ENCODE results near the gene UBAC1.

The UBAC1 gene

GRCh38 chr9:135939351-135940265 lies 21.6 kb downstream of the UBAC1 start:
- no peak for DNase-seq (ENCODE audit: low read depth)

GRCh38 chr9:135937521-135938489 lies 23.4 kb downstream of the UBAC1 start:
- DNase-seq (ENCODE audit: low read depth) = no peak

- no peak for DNase-seq (ENCODE audit: low read depth)
Observed at GRCh38 chr9:135933114-135933513, 28.1 kb downstream of the UBAC1 start.

GRCh38 chr9:135932656-135933055 lies 28.5 kb downstream of the UBAC1 start:
- DNase-seq (ENCODE audit: low read depth) = no peak

- DNase-seq (ENCODE audit: low read depth) = no peak
Observed at GRCh38 chr9:135931349-135931820, 29.8 kb downstream of the UBAC1 start.

GRCh38 chr9:135930446-135931345 lies 30.5 kb downstream of the UBAC1 start:
- DNase-seq (ENCODE audit: low read depth) = no peak

GRCh38 chr9:135929656-135930445 lies 31.3 kb downstream of the UBAC1 start:
- DNase-seq (ENCODE audit: low read depth) = no peak

- no peak for DNase-seq (ENCODE audit: low read depth)
Observed at GRCh38 chr9:135928731-135929655, 32.2 kb downstream of the UBAC1 start.

- DNase-seq (ENCODE audit: low read depth) = no peak
Observed at GRCh38 chr9:135928074-135928730, 33.0 kb downstream of the UBAC1 start.

GRCh38 chr9:135927195-135928013 lies 33.8 kb downstream of the UBAC1 start:
- DNase-seq (ENCODE audit: low read depth) = no peak

GRCh38 chr9:135926402-135927194 lies 34.6 kb downstream of the UBAC1 start:
- peak; percentile 50 for DNase-seq (ENCODE audit: low read depth)

GRCh38 chr9:135925496-135926133 lies 35.6 kb downstream of the UBAC1 start:
- no peak for DNase-seq (ENCODE audit: low read depth)

GRCh38 chr9:135924628-135925338 lies 36.4 kb downstream of the UBAC1 start:
- no peak for DNase-seq (ENCODE audit: low read depth)

GRCh38 chr9:135923508-135923907 lies 37.7 kb downstream of the UBAC1 start:
- DNase-seq (ENCODE audit: low read depth) = no peak

GRCh38 chr9:135921749-135922310 lies 39.3 kb downstream of the UBAC1 start:
- no peak for DNase-seq (ENCODE audit: low read depth)
